ENCODE measurements around the gene ZNF804A.

DNA sequence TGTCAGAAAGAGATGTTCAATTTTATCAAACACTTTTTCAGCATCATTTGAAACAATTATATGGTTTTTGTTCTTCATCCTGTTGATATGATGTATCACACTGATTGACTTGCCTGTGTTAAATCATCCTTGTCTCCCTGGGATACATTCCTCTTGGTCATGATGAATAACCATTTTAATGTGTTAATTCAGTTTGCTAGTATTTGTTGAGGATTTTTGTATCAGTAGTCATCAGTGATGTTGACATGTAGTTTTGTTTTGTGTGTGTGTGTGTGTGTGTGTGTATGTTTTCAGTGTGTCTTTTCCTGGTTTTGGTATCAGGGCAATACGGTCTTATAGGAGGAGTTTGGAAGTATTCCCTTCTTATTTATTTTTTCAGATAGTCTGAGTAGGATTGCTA is 325.4 kb downstream of the ZNF804A start:
- TF ChIP-seq, protein P1, sequence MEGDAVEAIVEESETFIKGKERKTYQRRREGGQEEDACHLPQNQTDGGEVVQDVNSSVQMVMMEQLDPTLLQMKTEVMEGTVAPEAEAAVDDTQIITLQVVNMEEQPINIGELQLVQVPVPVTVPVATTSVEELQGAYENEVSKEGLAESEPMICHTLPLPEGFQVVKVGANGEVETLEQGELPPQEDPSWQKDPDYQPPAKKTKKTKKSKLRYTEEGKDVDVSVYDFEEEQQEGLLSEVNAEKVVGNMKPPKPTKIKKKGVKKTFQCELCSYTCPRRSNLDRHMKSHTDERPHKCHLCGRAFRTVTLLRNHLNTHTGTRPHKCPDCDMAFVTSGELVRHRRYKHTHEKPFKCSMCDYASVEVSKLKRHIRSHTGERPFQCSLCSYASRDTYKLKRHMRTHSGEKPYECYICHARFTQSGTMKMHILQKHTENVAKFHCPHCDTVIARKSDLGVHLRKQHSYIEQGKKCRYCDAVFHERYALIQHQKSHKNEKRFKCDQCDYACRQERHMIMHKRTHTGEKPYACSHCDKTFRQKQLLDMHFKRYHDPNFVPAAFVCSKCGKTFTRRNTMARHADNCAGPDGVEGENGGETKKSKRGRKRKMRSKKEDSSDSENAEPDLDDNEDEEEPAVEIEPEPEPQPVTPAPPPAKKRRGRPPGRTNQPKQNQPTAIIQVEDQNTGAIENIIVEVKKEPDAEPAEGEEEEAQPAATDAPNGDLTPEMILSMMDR (IDR thresholded peaks at IDR 0.05; ENCODE audit: borderline replicate concordance, extremely low read depth, low read length, poor library complexity, severe bottlenecking) = no peak
- TF ChIP-seq EZH2 (IDR thresholded peaks at IDR 0.05; ENCODE audit: borderline replicate concordance, low read depth, low read length, severe bottlenecking) = no peak
